ENCODE results near the gene KL.

The KL gene

DNA sequence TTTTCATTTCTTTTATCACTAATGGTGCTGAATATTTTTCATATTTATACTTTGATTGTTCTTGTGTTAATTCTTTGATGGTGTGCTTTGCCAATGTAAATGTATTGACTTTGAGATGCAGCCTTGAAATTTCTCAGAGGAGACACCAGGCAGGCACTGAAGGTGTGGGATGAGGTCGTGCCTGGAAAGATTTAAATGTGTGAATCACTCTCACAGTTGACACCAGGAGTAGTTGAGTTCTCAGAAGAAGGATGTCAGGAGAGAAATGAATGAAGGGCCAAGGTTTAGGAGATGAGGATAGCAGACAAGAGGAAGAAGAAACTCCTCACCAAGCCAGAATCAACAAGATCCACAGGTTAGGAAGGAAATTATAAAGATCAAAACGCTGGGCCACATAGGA, 10.1 kb upstream of the KL start:
- DNase-seq: no peak

DNA sequence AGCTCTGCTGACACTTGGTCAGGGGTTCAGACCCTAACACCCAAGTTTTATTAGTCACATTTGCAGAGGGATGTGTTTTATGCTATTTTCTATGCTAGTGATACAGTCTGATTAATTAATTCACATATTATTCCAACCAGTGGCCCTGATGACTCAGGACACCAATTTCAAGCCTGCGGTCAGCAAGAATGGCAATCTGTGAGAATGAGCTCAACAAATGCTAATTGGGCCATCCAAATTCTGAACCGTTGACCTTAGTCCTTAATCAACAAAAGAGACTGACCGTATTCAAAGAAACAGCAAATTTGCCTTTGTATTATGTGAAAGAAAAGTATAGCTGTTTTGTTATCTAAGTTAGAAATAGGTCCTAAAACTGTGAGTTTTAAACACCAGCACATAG, 9.6 kb upstream of the KL start:
- DNase-seq: no peak

DNA sequence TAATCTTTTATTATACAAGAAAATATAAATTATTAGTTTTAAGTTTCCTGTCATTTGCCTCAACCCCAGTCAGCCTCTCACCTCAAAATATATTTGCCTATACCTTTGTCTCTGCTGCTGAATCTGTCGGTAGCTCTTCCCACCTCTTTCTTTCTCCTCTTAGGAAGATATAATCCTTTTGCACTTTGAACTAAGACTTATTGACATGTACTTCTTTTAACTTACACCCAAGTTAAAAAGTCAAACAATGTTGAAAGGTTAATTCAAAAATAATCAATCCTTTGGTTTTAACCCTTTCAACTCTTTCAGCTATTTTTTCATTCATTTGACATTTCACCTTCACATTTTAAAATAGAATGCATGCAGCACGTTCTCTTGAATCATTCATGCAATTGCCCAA, 9.0 kb upstream of the KL start:
- DNase-seq: no peak

DNA sequence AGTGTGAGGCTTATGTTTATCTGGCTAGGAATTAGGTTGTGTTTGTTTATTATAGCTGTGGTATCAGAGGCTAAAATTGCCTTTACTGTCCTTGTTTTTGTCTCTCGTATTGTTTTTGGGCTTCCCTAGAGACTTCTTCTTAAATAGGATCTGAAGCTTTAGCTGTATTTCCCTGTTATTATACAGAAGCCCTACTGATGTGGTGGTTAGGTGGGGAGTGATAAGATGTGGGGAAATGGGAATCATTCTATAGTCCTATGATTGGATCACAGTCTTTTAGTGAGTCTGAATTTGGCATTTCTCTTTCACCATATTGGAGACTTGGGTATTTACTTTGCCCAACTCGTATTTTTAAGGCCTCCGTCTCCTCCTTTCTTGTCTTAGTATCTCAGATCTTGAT, 8.3 kb upstream of the KL start:
- no peak for DNase-seq

DNA sequence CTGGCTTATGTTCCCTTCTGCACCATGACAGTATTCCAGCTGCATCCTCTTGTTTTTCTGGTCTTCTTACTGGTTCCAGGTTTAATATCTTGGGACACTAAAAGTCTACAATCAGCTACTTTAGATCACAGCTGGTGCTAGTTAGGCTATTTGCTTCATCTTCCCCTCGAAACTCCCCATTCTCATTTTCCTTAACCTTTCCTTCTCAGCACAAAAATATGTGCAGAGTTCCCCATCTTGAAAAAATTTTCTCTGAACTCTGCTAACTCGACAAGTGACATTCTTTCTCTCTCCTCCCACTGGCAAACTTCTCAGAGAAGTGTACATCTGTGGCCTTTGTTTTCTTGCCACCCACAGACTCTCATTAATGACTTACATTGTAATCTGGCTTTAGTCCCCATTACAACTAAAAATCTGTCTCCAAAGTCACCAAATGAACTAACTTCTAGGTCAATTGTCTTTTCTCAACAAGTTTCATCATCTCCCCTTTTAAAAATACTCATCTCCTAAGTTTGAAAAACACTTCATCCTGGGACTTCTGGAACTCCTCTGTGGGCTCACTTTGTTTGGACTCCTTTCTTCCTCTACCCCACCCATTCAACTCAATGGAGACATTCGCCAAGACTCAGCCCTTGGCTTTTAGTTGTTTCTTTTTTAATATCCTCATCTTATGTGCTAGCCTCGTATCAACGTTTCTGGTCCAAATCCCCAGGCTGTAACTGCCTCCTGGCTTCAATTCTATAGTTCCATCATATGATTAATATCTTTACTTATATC, 7.1 kb upstream of the KL start:
- no peak for DNase-seq

DNA sequence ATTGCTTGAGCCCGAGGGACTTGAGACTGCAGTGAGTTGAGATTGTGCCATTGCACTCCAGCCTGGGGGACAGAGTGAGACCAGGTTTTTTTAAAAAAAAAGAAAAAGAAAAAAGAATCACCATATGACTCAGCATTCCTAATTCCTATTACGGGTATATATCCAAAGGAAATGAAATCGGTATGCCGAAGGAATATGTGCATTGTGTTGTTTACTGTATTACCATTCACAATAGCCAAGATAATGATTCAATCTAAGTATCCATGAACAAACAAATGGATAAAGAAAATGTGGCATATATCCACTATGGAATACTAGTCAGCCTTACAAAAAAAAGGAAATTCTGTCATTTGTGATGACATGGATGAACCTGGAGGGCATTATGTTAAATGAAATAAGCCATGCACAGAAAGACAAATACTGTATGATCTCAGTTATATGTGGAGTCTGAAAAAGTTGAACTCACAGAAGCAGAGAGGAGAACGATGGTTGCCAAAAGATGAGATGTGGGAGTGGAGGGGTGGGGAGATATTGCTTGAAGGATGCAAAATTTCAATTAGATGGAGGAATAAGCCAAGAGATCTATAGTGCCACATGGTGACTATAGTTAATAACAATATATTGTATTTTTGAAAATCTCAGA, 4.3 kb upstream of the KL start:
- DNase-seq: no peak

DNA sequence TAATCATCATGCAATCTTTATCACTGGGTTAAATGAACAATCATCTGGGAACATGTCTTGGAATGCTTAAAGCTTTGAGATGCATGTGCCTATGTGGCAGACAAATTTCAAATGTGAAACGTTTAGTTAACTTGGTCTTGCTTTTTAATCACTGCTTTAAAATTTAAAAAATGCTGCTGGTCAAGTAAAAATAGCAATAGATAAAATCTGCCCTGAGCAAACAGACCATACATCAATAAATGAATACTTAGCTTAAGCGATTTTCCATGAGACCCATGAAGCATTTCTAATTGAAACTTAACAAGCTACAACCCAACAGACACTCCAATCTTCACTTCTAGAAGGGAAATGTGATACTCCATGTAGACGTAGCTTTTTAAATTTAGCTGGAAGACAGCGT, 1.9 kb upstream of the KL start:
- no peak for DNase-seq

DNA sequence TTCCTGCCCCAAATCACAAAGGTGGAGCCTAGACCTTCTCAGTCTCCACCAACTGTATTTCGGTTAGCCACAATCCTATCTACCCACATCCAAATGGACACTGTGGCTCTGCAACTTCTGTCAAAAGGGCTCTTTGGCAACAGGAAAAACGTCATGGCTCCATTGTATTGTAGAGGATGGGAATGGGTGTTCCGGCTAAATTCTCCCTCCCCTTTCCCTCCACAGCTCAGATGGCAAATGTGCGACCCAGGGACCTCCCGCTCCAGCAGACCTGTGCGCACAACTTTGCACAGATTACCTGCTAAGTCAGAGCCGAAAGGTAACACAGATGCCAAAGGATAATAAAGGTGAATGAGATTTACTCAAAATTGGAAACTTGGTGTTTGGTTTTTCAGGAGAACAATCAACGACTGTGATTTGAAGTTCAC, 968 bp upstream of the KL start:
- no peak for DNase-seq

DNA sequence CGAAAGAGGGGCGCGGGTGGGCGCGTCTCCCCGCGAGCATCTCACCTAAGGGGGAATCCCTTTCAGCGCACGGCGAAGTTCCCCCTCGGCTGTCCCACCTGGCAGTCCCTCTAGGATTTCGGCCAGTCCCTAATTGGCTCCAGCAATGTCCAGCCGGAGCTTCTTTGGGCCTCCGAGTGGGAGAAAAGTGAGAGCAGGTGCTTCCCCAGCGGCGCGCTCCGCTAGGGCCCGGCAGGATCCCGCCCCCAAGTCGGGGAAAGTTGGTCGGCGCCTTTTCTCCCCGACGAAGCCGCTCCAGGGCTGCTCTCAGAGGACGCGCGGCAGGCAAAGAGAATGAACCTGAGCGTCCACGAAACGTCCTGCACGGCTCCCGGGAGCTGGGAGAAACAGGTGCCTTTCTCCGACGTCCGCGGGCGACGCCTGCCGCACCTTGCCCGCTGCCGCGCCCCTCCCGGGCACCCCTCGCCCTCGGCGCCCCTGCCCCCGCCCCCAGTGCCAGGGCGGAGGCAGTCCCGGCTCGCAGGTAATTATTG, 366 bp upstream of the KL start:
- DNase-seq: peak; percentile 50

DNA sequence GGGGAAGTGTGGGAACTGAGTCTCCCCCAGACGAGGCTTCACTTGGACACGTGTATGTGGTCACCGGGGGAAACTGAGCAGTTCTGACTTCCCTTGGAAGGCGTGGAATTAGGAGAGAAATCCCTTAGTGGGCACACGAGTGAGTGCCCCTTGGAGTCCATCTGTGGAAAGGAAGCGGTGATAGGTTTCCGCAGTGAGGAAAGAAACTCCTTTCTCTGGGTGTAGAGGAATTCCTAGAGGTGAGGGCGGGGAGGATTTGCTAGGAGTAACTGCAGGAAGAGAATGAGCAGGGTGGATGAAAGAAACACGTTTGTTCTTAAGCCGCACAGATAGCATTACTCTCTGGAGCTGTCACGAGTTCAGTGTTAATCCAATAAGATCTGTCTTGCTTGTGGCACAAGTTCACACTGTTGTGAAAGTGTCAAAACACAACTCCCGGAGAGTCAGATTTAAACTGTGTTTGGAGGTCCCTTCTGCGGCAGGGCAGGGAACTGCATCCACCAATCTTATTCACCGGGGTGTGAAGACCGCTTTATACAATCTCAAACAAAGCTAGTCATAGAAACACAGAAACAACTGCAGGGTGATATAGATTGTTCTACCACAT, 1.2 kb downstream of the KL start:
- DNase-seq: peak; percentile 58

DNA sequence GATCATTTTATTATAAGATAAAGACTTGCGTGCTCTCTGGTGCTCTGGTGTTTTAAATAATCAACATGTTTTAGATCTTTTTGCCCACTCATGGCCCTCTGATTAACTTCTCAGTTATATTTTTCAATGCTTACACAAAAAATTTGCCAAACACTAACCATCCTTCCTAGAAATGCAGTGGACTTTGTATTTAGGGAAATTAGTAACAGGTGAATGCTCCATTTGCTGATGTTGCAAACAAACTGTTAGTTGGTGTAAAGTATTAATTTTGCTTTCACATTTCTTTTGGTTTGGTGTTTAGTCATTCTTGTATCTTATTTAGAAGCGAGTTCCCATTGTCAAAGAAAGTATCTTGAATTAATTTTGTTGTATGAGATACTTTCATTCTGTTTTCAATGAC, 2.7 kb downstream of the KL start:
- DNase-seq: no peak

DNA sequence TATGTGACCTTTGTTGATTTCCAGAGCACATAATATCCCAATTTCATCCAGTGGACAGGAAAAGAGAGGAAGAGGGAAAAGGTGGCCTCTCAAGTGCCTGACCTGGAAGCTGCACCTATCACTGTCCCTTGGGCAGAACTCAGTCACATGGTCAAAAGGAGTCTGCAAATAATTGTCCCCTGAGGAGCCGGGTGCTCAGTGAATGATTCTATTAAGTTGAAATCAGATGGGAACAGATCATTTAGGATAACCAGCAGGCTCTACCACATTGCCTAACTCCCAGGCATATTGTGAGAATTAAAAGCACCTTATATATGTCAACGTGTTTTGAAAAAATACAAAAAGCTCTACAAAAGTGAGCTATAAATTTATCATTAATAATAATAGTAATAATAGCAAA, 6.8 kb downstream of the KL start:
- DNase-seq: no peak

DNA sequence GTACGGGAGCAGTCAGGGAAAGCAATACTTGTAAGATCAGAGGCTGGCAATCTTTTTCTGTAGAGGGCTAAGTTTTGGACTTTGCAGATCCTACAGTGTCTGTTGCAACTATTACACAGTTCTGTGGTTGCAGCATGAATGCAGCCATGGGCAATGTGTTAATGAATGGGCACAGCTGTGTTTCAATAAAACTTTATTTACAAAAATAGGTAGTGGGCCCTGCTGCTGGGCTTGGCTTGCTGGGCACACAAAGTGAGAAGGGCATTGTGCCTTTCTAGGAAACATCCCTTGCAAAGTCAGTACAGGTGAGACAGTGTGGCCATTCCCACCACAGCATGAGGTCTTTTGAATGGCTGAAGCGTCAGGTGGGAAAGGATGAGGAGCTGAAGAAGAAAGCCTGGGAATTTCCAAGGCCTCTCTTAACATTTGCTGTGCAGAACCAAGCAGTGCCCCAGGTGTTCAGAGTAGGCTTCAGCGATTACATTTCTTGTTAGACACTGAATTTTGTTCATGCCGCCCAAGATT, 9.1 kb downstream of the KL start:
- DNase-seq: no peak

DNA sequence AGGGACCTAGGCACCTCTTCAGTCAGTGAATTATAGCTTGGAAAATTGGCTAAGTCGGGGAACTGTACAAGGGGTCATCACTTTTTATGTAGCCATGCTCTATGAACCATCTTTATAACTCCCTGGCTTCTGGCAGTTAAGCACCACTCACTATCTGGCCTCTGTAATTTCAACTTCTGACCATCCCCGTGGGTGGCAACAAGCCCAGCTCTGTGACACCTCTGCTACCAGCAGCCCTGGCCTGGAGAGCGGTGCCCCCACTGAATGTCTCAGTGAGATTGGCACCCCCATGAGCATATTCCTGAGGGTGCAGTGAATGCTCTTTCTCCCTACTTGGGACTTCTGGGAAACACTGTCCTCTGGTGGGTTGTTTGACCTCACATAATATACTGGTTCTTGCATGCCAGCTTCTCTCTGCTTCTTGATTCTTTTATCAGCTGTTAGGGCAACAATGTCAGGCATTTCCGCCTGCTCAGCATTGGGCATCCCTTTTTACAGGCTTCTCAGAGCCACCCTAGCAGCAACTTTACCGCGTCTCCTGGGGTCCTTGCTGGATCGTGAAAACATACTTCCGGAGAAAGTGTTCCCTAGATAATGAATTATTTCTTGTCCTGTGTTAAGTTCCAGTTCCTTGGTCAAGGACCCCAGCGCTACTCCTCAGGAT, 10.4 kb downstream of the KL start:
- no peak for DNase-seq

DNA sequence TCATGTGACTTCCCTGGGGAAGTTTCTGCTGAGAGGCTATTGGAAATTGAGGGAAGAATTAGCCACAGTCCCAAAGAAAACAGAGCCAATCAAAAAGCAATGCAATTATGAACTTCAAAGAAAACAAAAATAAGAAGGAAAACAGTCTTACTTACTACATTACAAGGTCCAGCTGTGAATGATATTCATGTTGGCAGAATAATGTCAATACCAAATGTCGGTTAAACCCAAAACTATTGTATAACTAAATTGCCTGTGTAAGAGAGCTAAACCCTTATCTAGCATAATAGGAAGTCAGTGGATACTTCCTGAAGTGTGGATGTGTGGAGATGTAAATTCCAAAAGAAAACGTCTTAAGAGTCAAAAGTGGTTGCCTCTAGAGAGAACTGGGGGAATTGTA, 12.4 kb downstream of the KL start:
- DNase-seq: no peak

DNA sequence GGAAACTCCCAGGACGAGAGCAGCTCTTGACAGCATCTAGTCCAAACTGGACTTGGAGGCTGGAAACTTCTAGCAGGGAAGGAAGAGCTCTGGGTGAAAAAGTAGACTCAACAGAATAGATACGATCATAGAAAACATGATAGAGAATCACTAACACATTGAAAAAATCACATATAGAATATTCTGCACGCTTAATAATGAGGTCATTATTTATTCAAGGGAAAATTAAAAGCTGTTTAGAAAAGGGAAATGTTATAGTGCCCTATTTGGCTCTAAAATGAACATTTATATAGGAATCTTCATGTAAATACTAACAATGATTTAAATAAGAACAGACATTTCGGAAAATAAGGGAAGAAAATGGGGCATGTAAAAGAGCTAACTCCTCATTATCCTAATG, 15.1 kb downstream of the KL start:
- no peak for DNase-seq

DNA sequence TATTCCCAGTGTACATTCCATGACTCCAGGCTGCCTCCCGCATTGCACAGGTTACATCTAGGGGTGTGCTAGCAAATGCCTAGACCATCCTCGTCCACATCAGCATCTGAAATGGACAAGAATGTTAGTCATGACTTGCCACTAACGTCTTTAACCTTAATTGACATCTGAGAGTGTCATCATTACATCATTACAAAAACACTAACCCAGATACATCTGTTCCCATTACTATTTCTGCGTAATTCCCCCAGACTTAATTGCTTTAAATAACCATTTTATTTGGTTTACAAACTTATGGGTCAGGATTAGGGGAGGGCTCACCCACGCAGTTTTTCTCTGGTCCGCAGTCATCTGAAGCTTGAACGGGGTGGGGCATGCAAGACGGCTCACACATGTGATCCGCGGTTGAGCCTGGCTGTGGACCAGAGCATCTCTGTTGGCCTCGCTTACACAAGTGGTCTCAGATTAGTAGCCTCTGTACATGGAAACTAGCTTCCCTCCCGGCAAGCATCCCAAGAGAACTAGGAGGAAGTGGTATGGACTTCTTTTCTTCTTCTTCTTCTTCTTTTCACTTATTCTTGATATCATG, 15.9 kb downstream of the KL start:
- no peak for DNase-seq

DNA sequence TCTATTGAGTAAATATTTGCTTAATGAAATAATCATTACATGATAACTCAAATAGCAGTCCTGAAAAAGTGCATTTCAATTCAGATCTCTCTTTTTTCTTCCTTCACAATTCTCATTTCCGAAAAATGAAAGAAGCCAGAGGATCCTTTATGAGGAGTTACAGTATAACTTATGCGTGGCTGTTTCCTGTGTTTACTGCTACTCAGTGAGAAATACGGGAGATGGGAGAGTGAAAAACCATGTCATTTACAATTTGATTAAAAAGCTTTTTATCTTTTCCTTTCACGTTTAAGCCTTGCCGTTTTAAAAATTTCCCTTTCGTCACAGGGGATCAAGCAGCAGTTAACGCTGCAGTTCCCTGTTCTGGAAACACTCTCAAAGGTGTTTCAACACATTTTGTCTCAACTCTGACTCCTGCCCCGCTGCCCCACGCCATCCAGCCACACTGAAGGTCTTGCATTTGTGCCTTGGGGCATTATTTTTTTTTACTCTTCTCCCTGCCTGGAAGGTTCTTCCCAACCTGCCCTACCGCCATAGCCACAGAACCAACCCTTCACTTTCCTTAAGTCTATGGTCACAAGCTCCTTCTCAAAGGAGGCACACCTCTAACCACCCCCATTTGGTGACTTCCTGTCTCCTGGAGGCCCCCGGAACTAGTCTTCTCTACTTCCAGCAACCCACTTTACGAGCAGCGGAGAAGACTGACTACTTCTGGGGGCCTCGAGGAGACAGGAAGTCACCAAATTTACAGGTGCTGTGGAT, 17.0 kb downstream of the KL start:
- no peak for DNase-seq

DNA sequence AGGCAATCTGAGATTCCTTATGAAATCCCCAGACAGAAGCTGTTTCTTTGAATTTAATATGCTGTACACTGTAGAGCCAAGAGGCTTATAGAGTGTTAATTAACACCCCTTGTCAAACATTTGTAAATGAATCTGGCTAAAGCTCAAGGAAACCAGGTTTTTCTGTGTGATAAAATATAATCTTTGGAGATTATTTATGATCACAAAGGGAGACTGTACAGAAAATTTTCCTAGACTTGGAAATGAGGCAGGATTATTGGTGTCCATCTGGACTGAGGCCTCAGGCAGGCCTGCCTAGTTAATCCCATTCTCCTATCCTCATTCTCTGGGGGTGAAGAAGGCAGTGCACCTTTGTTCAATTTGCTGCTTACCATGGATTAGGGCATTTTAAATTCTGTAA, 17.8 kb downstream of the KL start:
- no peak for DNase-seq

DNA sequence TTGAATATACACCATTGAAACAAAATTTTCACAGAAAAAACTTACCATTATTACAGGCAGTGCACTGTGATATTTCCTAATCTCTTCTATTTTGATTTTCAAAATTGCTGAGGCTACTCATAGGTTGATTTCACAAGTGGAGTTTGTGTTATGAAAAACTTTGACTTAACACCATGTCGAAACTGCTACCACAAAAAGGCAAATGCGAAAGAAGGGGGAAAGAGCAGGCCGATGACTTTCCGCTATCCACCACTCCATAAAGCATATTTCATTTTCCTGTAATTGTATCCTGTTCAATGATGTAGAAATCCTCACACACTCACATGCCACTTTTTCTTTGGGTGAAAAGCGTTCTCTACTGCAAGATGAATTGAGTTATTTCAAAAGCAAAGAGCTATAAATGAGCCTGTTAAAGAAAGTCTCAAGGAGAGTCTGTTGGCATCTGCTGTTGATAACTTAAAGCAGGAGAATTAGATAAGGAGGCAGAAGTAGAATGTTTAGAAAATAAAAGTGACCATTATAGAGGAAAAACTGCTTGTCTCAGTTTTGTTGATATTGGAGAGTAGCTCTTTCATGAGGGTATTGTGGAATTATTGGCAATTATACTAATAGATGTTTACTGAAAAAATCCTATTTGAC, 18.8 kb downstream of the KL start:
- no peak for DNase-seq

DNA sequence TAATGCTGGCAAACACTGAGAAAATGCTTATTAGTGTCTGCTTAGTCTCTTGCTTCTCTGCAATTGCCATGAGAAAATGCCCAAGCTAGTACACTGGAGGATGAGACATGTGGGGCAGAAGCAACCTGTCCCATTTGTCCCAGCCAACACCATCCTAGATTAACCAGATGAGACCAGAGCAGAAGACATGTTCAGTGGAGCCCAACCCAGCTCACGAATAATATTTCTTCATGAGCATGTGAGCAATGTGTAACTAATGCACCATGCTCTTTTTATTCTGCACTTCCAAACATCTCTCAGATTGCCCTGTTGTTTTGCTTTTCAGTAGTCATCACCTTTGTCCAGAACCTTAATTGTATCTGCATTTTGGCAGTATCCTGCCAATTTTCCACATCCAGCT, 21.4 kb downstream of the KL start:
- DNase-seq: no peak

DNA sequence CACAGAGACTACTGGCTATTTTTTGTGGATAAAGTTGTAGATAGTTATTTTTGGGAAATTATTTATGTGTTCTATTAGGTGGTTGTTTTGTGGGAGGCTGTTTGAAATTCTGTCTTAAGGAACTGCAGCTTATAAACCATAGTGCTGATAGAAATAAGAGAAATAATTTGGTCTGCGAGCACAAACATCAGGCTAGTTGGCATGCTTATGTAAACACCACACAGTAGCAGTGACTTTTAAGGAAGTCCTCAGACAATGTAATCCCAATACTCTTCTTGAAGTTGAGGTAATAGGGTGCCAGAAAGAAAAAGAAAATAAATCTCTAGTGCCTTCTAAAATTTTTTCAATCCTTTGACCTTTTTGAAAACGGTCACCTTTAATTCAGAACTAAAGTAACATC, 23.9 kb downstream of the KL start:
- no peak for DNase-seq
